GM06990 (cell line): Measurements from ENCODE around the gene MSX2.

Source experiments
- DNase-seq: peaks from one replicate; pipeline ENCODE4 v3.0.0-alpha.2; 2011; ENCODE audit not compliant: insufficient read length; ENCODE audit errors: extremely low read depth
- H3K27me3 ChIP-seq: replicated peaks from 2 replicates; pipeline ENCODE4 v1.6.0; 2011; ENCODE audit warnings: low read length; ENCODE audit not compliant: control insufficient read depth, insufficient read depth
- H3K36me3 ChIP-seq: 2 replicates; pipeline ENCODE4 v1.5.1; 2011; ENCODE audit warnings: low read length; ENCODE audit not compliant: control insufficient read depth, insufficient read depth
- H3K4me3 ChIP-seq: replicated peaks from 2 replicates; pipeline ENCODE4 v1.5.1; 2011; ENCODE audit warnings: low read depth, mild to moderate bottlenecking, control low read depth, low read length
- TF ChIP-seq, protein P1 (sequence below): IDR thresholded peaks from 2 replicates; pipeline ENCODE4 v1.5.1; 2011; ENCODE audit warnings: low read length, control low read depth, mild to moderate bottlenecking, inconsistent platforms; ENCODE audit not compliant: insufficient read depth, poor library complexity, severe bottlenecking

Gene MSX2

DNA sequence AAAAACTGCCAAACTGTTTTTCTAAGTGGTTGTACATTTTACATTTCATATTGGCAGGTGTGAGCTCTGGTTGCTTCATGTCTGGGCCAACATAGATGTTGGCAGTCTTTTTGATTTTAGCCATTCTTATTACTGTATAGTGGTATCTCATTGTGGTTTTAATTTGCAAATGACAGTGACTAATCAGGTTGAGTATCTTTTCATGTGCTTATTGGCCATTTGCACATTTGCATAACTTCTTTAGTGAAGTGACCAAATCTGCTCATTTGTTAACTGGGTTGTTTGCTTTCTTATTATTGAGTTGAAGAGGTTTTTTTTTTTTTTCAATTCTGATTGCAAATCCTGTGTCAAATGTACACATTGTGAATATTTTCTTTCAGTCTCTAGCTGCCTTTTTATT, 36.9 kb upstream of the MSX2 start:
- Histone ChIP-seq H3K4me3 (no peak overlapping the region), H3K27me3 (peaks cover 1% of the 10 kb centered on the region; the same call in 1 of the 2 replicates), H3K36me3 (no peaks in the 10 kb centered on the region)
- no peak for DNase-seq
- TF ChIP-seq, protein P1, sequence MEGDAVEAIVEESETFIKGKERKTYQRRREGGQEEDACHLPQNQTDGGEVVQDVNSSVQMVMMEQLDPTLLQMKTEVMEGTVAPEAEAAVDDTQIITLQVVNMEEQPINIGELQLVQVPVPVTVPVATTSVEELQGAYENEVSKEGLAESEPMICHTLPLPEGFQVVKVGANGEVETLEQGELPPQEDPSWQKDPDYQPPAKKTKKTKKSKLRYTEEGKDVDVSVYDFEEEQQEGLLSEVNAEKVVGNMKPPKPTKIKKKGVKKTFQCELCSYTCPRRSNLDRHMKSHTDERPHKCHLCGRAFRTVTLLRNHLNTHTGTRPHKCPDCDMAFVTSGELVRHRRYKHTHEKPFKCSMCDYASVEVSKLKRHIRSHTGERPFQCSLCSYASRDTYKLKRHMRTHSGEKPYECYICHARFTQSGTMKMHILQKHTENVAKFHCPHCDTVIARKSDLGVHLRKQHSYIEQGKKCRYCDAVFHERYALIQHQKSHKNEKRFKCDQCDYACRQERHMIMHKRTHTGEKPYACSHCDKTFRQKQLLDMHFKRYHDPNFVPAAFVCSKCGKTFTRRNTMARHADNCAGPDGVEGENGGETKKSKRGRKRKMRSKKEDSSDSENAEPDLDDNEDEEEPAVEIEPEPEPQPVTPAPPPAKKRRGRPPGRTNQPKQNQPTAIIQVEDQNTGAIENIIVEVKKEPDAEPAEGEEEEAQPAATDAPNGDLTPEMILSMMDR = no peak

DNA sequence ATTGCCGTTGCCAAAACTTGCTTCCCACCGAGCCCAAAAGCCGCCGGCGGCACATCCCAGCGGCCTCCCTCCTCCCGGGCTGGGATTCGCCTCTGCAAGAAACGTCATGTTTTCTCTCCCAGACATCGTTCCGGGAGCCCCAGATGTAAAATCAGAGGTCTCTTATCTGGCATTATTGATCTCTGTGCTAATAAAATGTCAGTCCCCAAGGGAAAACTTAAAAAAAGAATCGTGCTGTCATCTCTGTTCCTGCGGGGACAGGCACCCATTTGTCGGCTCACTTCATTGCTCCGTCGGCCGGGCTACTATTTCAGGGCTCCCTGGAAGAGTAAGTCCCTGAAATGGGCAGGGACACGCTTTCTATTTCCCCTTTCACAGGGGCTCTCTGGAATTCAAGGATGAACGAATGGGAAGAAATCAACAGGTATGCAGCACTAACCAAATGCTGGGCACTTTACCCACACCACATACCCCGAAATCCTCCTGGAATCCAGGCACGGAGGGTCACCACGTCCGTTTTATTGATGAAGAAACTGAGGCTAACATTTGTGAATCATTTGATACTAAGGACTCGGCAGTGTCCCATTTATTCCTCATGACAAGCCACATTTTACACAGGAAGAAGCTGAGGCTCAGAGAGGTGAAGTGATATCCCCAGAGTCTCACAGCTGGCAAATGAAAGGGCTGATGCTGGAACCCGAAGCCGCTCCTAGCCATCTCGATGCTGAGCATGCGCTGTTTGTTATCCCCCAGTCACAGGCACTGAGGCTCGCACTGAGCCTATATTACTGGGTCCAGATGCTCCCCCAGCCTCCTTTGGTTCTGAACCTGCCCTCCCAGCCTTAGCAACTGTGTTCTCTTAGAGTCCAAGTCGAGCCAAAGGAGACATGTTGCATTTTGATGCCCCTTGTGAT, 35.7 kb upstream of the MSX2 start:
- Histone ChIP-seq H3K27me3 (peaks cover 1% of the 10 kb centered on the region), H3K36me3 (no peaks in the 10 kb centered on the region), H3K4me3 (no peak overlapping the region)
- TF ChIP-seq, protein P1 = no peak
- no peak for DNase-seq

DNA sequence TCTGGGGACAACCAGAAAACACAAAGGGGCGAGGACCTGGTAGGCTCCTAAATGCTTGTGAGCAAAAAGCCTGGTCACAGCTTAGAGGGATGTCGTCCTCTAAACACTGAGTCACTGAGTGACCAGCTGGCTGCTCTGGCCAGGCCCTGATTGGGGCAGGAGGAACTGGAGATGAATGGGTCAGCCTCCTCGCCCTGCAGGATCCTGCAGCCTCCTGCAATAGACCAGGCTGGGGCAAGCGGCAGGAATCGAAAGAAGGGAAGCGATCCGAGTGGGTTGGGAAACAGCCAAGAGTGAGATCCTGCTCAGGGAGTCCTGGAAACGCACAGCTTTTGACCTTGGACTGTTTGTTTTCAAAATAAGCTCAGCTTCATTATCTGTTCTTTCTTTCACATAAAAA, 34.1 kb upstream of the MSX2 start:
- H3K27me3 ChIP-seq = peaks cover 1% of the 10 kb centered on the region
- no peak for DNase-seq
- TF ChIP-seq, protein P1 = no peak
- H3K36me3 ChIP-seq = no peaks in the 10 kb centered on the region
- H3K4me3 ChIP-seq = no peak overlapping the region

DNA sequence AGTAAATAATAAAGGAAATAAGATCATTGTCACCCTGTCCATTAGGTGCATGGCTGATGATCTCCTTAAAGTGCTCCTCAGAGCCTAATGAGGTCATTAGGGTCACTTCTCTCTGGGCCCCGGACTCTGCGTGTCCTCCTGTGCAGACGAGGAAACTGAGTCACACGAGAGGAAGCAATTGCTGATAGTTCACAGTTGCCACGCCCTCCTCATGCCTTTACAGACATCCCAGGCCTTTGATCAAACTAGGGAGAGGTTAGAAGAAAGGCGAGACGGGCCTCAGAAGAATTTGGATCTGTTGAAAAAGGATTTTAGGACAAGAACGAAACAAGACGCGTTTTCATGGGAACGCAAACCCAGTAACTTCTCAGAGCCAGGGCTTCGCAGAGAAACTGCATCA, 32.0 kb upstream of the MSX2 start:
- Histone ChIP-seq H3K27me3 (peaks cover 1% of the 10 kb centered on the region), H3K4me3 (no peak overlapping the region)
- no peak for DNase-seq

DNA sequence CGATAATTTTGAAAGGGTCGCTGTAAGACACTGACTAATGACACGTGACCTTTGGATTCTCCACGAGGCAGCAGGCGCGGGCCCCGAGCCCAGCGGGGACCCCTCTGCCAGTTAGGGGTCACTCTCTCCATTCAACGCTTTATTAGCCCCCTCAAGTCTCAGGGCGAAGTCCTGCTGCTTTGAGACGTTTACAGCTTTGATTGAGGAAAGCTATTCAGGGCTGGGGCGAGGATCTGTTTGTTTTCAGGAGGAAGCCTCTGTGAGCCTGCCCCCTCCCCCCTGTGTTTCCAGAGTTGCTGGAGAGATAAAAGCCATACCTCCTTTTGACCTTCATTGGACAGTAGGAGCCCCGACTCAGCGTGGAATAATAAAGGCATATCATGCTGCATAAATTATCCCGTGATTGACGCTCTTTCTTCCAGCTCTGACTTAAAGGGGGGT, 31.4 kb upstream of the MSX2 start:
- TF ChIP-seq, protein P1 = no peak
- Histone ChIP-seq H3K36me3 (no peaks in the 10 kb centered on the region), H3K27me3 (peaks cover 1% of the 10 kb centered on the region), H3K4me3 (no peak overlapping the region)
- DNase-seq = no peak

More for the DNA sequence above, 32.0 kb upstream of the MSX2 start:
- TF ChIP-seq, protein P1 = no peak
- no peaks in the 10 kb centered on the region for H3K36me3 ChIP-seq
